Uterus (tissue), 4 donors: ENCODE data around the gene OR2C1. TPM values are rescaled to one million over a fixed set of nuclear protein-coding genes. Genes with fewer than 3 reads are reported as not detected.
A peak's percentile ranks its signal among the peaks of the same experiment; 100 is the strongest.

Experiments used
- DNase-seq, 2 donors: peaks; one replicate each; pipeline ENCODE4 v3.0.0-alpha.2; 2019 to 2020
- H3K27ac ChIP-seq, 2 donors: fragments of 200-600 bp; sonication (generic); 1 replicate in 1 of 2; 2 replicates in 1 of 2; pipeline ENCODE4 v1.5.1; 2016 to 2018
- H3K27me3 ChIP-seq, 2 donors: fragments of 200-600 bp; sonication (generic); one replicate each; pipeline ENCODE4 v1.5.1; 2018 to 2019; ENCODE audit warnings: control low read depth in 1 of 2
- H3K36me3 ChIP-seq, 2 donors: fragments of 200-600 bp; sonication (generic); one replicate each; pipeline ENCODE4 v1.5.1; 2019; ENCODE audit warnings: control low read depth in 1 of 2
- H3K4me1 ChIP-seq, 2 donors: fragments of 200-600 bp; sonication (generic); one replicate each; pipeline ENCODE4 v1.5.1; 2018 to 2019; ENCODE audit warnings: control low read depth in 1 of 2
- H3K4me3 ChIP-seq, 2 donors: fragments of 200-600 bp; sonication (generic); 1 replicate in 1 of 2; 2 replicates in 1 of 2; pipeline ENCODE4 v1.5.1; 2018 to 2019; ENCODE audit warnings: mild to moderate bottlenecking in 1 of 2
- H3K9me3 ChIP-seq, 2 donors: fragments of 200-600 bp; sonication (generic); one replicate each; pipeline ENCODE4 v1.5.1; 2019; ENCODE audit warnings: control low read depth in 1 of 2
- POLR2A ChIP-seq, 2 donors: fragments of 450-650 bp; IDR thresholded peaks; one replicate each; pipeline ENCODE4 v1.6.1; 2016; ENCODE audit warnings: antibody characterized with exemption in 2 of 2, mild to moderate bottlenecking in 1 of 2, moderate library complexity in 1 of 2
- intact Hi-C: fragments of 100-400 bp; cut with DNase I; formaldehyde crosslinking; loops from one replicate; pipeline ENCODE4 v1.15.1; 2023; ENCODE audit warnings: low total_unique reads
- total RNA-seq, 4 donors: library from RNA; depleted of rRNA in 3 of 4; stranded (reverse); fragments of >200 nt in 3 of 4; gene quantifications; one replicate each; pipeline versions ENCODE4 v1.1.0 to v1.2.4, GENCODE V29; 2014 to 2023
- TF ChIP-seq, protein P1 (sequence below), 4 experiments: fragments of 200-600 bp in 2 of 4; fragments of 450-650 bp in 2 of 4; sonication (generic) in 2 of 4; IDR thresholded peaks; one replicate each; pipeline ENCODE4 v1.5.1; 2016 to 2019; ENCODE audit warnings: antibody characterized with exemption in 4 of 4, mild to moderate bottlenecking in 2 of 4, moderate library complexity in 1 of 4
- donor health status: DM: yes; HTN: yes; CAD: no.

OR2C1 gene
- total RNA-seq, 4 donors from 2014 or later, result 0.52 to 0.69 TPM; not detected in 2

DNA sequence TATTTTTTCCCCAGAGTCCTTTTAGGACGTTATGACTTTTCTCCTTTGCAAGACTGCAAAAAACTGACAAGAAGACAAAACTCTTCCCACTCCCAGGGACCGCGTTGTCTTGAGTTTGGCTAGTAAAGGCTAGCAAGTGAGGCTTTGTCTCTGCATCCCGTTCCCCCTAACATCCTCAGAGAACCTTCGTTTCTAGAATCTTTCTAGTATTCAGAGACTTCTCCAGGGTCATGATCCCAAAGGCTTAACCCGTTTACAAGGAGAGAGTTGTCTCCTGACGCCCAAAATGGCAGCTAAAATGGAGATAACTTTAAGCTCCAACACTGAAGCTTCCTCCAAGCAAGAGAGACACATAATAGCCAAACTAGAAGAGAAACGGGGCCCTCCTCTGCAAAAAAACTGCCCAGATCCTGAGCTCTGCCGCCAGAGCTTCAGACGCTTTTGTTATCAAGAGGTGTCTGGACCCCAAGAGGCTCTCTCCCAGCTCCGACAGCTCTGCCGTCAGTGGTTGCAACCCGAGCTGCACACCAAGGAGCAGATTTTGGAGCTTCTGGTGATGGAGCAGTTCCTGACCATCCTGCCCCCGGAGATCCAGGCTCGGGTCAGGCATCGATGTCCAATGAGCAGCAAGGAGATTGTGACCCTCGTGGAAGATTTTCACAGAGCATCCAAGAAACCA, 46.2 kb downstream of the OR2C1 start:
- peak overlapping the region; percentile 83 to 98 for H3K4me3 ChIP-seq
- intact Hi-C loops, result loop anchor here (5.0 kb wide), 1 partner anchor 90 kb away; no protein-coding TSS in a partner anchor
- H3K36me3 ChIP-seq, result no peaks in the 10 kb centered on the region
- peaks cover 0 to 17% of the 10 kb centered on the region in 2 donors for H3K9me3 ChIP-seq
- no peaks in the 10 kb centered on the region for H3K4me1 ChIP-seq
- peak overlapping the region; percentile 53 to 80 for H3K27ac ChIP-seq
- TF ChIP-seq POLR2A (IDR thresholded peaks at IDR 0.05), result no peak
- TF ChIP-seq, protein P1, sequence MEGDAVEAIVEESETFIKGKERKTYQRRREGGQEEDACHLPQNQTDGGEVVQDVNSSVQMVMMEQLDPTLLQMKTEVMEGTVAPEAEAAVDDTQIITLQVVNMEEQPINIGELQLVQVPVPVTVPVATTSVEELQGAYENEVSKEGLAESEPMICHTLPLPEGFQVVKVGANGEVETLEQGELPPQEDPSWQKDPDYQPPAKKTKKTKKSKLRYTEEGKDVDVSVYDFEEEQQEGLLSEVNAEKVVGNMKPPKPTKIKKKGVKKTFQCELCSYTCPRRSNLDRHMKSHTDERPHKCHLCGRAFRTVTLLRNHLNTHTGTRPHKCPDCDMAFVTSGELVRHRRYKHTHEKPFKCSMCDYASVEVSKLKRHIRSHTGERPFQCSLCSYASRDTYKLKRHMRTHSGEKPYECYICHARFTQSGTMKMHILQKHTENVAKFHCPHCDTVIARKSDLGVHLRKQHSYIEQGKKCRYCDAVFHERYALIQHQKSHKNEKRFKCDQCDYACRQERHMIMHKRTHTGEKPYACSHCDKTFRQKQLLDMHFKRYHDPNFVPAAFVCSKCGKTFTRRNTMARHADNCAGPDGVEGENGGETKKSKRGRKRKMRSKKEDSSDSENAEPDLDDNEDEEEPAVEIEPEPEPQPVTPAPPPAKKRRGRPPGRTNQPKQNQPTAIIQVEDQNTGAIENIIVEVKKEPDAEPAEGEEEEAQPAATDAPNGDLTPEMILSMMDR (IDR thresholded peaks at IDR 0.05), result no peak
- no peak for DNase-seq
- no peaks in the 10 kb centered on the region for H3K27me3 ChIP-seq

Other genes with a start within 250 kb of the OR2C1 start
- gene ZNF205, start 243.3 kb upstream of the OR2C1 start, total RNA-seq, result 10 to 100 TPM; 12.9 to 26.9 (median 18.3) TPM
- 100 to 1,000 TPM in 1 of 4 donors, 10 to 100 TPM in 1, 1 to 10 TPM in 1, under 1 TPM in 1; 0.77 to 101 (median 11.1) TPM for gene ZNF213, start 220.9 kb upstream of the OR2C1 start, total RNA-seq
- gene OR1F1, start 167.7 kb upstream of the OR2C1 start, total RNA-seq, result not detected
- gene ZNF200, start 120.7 kb upstream of the OR2C1 start, total RNA-seq, result 10 to 100 TPM in 2 of 4 donors, 1 to 10 TPM in 2; 4.1 to 17.6 (median 10.7) TPM
- 10 to 100 TPM in 1 of 4 donors, 1 to 10 TPM in 1, under 1 TPM in 2; 0.21 to 12.0 (median 1.1) TPM for gene MEFV, start 99.3 kb upstream of the OR2C1 start, total RNA-seq
- 10 to 100 TPM; 13.2 to 82.5 (median 53.9) TPM for gene ZNF263, start 72.4 kb upstream of the OR2C1 start, total RNA-seq
- gene TIGD7, start 50.5 kb upstream of the OR2C1 start, total RNA-seq, result 10 to 100 TPM in 2 of 4 donors, 1 to 10 TPM in 2; 1.5 to 21.8 (median 10.1) TPM
- gene ZNF75A, start 50.4 kb upstream of the OR2C1 start, total RNA-seq, result 10 to 100 TPM in 3 of 4 donors, 1 to 10 TPM in 1; 8.8 to 54.5 (median 30.9) TPM
- gene ZSCAN32, start 45.1 kb downstream of the OR2C1 start, total RNA-seq, result 10 to 100 TPM in 3 of 4 donors, 1 to 10 TPM in 1; 1.8 to 27.6 (median 16.1) TPM
- 10 to 100 TPM in 3 of 4 donors, 1 to 10 TPM in 1; 5.6 to 16.2 (median 12.3) TPM for gene ZNF174, start 45.3 kb downstream of the OR2C1 start, total RNA-seq
- gene ZNF597, start 87.6 kb downstream of the OR2C1 start, total RNA-seq, result 1 to 10 TPM; 1.3 to 5.2 (median 2.7) TPM
- gene NAA60, start 87.8 kb downstream of the OR2C1 start, total RNA-seq, result 10 to 100 TPM; 17.4 to 45.1 (median 27.9) TPM
- gene C16orf90, start 139.6 kb downstream of the OR2C1 start, total RNA-seq, result not detected
- 10 to 100 TPM; 33.9 to 55.0 (median 43.1) TPM for gene CLUAP1, start 145.1 kb downstream of the OR2C1 start, total RNA-seq
- gene NLRC3, start 221.5 kb downstream of the OR2C1 start, total RNA-seq, result 1 to 10 TPM in 1 of 4 donors, under 1 TPM in 3; under 0.01 to 1.5 (median 0.68) TPM